ENCODE measurements around the gene TAAR9. TPM values are rescaled to one million over a fixed set of nuclear protein-coding genes. Genes with fewer than 3 reads are reported as not detected.

Gene TAAR9
- total RNA-seq, 1 donor from 2014 or later = not detected

- Histone ChIP-seq H2AFZ (replicated peaks) (peak overlapping the region; percentile 4), H3K4me3 (no peak overlapping the region), H3F3A (ENCODE audit: low read depth) (no peaks in the 10 kb centered on the region), H3K36me3 (no peaks in the 10 kb centered on the region), H3K4me2 (peak overlapping the region; percentile 78), H3K27me3 (peaks cover 13% of the 10 kb centered on the region), H3K4me1 (peaks cover 13% of the 10 kb centered on the region), H4K20me1 (ENCODE audit: low read depth) (peaks cover 13% of the 10 kb centered on the region), H3K79me2 (ENCODE audit: low read depth) (peaks cover 35% of the 10 kb centered on the region), H3K9me3 (ENCODE audit: low read depth) (no peaks in the 10 kb centered on the region), H3K9ac (no peak overlapping the region), H3K27ac (no peak overlapping the region)
- no peaks in the 10 kb centered on the region for H3K36me3 Mint-ChIP-seq
- DNase-seq (ENCODE audit: low spot score) = no peak
- no peak overlapping the region for H3K27ac Mint-ChIP-seq
- TF ChIP-seq EZH2 (IDR thresholded peaks at IDR 0.05) = no peak
- TF ChIP-seq EZH2phosphoT487 (IDR thresholded peaks at IDR 0.05) = no peak
- no peak for TF ChIP-seq CTCF (IDR thresholded peaks at IDR 0.05)
- H3K27me3 Mint-ChIP-seq (ENCODE audit: insufficient read depth, low read depth) = peaks cover 6% of the 10 kb centered on the region
- H3K4me1 Mint-ChIP-seq = peaks cover 17% of the 10 kb centered on the region
- no peaks in the 10 kb centered on the region for H3K9me3 Mint-ChIP-seq
- H3K4me3 Mint-ChIP-seq = peak overlapping the region; percentile 97
Observed at GRCh38 chr6:132513831-132514545, 24.1 kb upstream of the TAAR9 start.

- Histone ChIP-seq H2AFZ (replicated peaks) (no peak overlapping the region), H3K79me2 (ENCODE audit: low read depth) (peaks cover 22% of the 10 kb centered on the region), H3K9me3 (ENCODE audit: low read depth) (no peaks in the 10 kb centered on the region), H3K36me3 (no peaks in the 10 kb centered on the region), H3F3A (ENCODE audit: low read depth) (no peaks in the 10 kb centered on the region), H3K27ac (no peak overlapping the region), H3K9ac (no peak overlapping the region), H4K20me1 (ENCODE audit: low read depth) (peaks cover 8% of the 10 kb centered on the region), H3K27me3 (peaks cover 13% of the 10 kb centered on the region), H3K4me1 (peaks cover 13% of the 10 kb centered on the region), H3K4me2 (no peak overlapping the region), H3K4me3 (no peak overlapping the region)
- H3K27me3 Mint-ChIP-seq (ENCODE audit: insufficient read depth, low read depth) = peaks cover 6% of the 10 kb centered on the region
- H3K4me1 Mint-ChIP-seq = peaks cover 17% of the 10 kb centered on the region
- no peak for TF ChIP-seq EZH2phosphoT487 (IDR thresholded peaks at IDR 0.05)
- TF ChIP-seq CTCF (IDR thresholded peaks at IDR 0.05) = no peak
- no peak for TF ChIP-seq EZH2 (IDR thresholded peaks at IDR 0.05)
- H3K9me3 Mint-ChIP-seq = no peaks in the 10 kb centered on the region
- no peak overlapping the region for H3K27ac Mint-ChIP-seq
- no peak for DNase-seq (ENCODE audit: low spot score)
- no peak overlapping the region for H3K4me3 Mint-ChIP-seq
- H3K36me3 Mint-ChIP-seq = no peaks in the 10 kb centered on the region
Observed at GRCh38 chr6:132515386-132515785, 22.7 kb upstream of the TAAR9 start.

GRCh38 chr6:132520953-132521352 is 17.1 kb upstream of the TAAR9 start:
- no peaks in the 10 kb centered on the region for H4K20me1 ChIP-seq (ENCODE audit: low read depth)
- Mint-ChIP-seq H3K9me3 (no peaks in the 10 kb centered on the region), H3K36me3 (no peaks in the 10 kb centered on the region), H3K27ac (no peak overlapping the region), H3K4me1 (peaks cover 3% of the 10 kb centered on the region), H3K27me3 (ENCODE audit: insufficient read depth, low read depth) (peaks cover 8% of the 10 kb centered on the region), H3K4me3 (no peak overlapping the region)
- H3K4me3 ChIP-seq = no peak overlapping the region
- no peaks in the 10 kb centered on the region for H3K79me2 ChIP-seq (ENCODE audit: low read depth)
- TF ChIP-seq EZH2phosphoT487 (IDR thresholded peaks at IDR 0.05) (no peak), EZH2 (IDR thresholded peaks at IDR 0.05) (no peak)
- H3K4me2 ChIP-seq = no peak overlapping the region
- no peak for DNase-seq (ENCODE audit: low spot score)
- peaks cover 1% of the 10 kb centered on the region for H3K4me1 ChIP-seq
- no peaks in the 10 kb centered on the region for H3K9me3 ChIP-seq (ENCODE audit: low read depth)
- H3K9ac ChIP-seq = no peak overlapping the region
- H3K27me3 ChIP-seq = no peaks in the 10 kb centered on the region
- H2AFZ ChIP-seq (replicated peaks) = no peak overlapping the region
- peaks cover 9% of the 10 kb centered on the region for H3F3A ChIP-seq (ENCODE audit: low read depth)
- H3K36me3 ChIP-seq = no peaks in the 10 kb centered on the region
- no peak overlapping the region for H3K27ac ChIP-seq

GRCh38 chr6:132524646-132525045 is 13.4 kb upstream of the TAAR9 start:
- TF ChIP-seq EZH2phosphoT487 (IDR thresholded peaks at IDR 0.05) (no peak), EZH2 (IDR thresholded peaks at IDR 0.05) (no peak), CTCF (IDR thresholded peaks at IDR 0.05) (no peak)
- Mint-ChIP-seq H3K9me3 (no peaks in the 10 kb centered on the region), H3K27me3 (ENCODE audit: insufficient read depth, low read depth) (peaks cover 8% of the 10 kb centered on the region), H3K4me3 (no peak overlapping the region), H3K27ac (no peak overlapping the region), H3K4me1 (peaks cover 15% of the 10 kb centered on the region), H3K36me3 (no peaks in the 10 kb centered on the region)
- Histone ChIP-seq H3F3A (ENCODE audit: low read depth) (peaks cover 13% of the 10 kb centered on the region), H3K36me3 (no peaks in the 10 kb centered on the region), H3K4me3 (no peak overlapping the region), H3K4me2 (no peak overlapping the region), H3K9ac (no peak overlapping the region), H3K79me2 (ENCODE audit: low read depth) (no peaks in the 10 kb centered on the region), H3K27ac (no peak overlapping the region), H3K4me1 (peaks cover 19% of the 10 kb centered on the region), H3K27me3 (no peaks in the 10 kb centered on the region), H3K9me3 (ENCODE audit: low read depth) (no peaks in the 10 kb centered on the region), H2AFZ (replicated peaks) (no peak overlapping the region), H4K20me1 (ENCODE audit: low read depth) (no peaks in the 10 kb centered on the region)
- DNase-seq (ENCODE audit: low spot score) = no peak

Data from neural progenitor cell (in vitro differentiated cells).